Common myeloid progenitor, CD34-positive (primary cell): ENCODE data around the gene CUL7.

ENCODE experiments used
- CTCF ChIA-PET: fragments of 350-600 bp; sonication (Branson Sonifier 250); formaldehyde crosslinking; loops from one replicate; lab custom pipeline; 2021; ENCODE audit warnings: antibody characterized with exemption; lab: Charles Lee
- POLR2A ChIA-PET: fragments of 350-600 bp; sonication (Branson Sonifier 250); formaldehyde crosslinking; loops from one replicate; lab custom pipeline; 2021; ENCODE audit warnings: antibody characterized with exemption; lab: Charles Lee
- DNase-seq, 3 donors: peaks; one replicate each; pipeline versions ENCODE4 v3.0.0 to v3.0.0-alpha.2; 2013
- H3K27ac ChIP-seq, 2 experiments: 1 replicate in 1 of 2; 2 replicates in 1 of 2; pipeline ENCODE4 v1.7.0; 2013; ENCODE audit warnings: inconsistent platforms in 2 of 2, low read length in 2 of 2, mild to moderate bottlenecking in 2 of 2, low read depth in 1 of 2, moderate library complexity in 1 of 2; ENCODE audit not compliant: severe bottlenecking in 2 of 2, insufficient read depth in 1 of 2, poor library complexity in 1 of 2
- H3K27me3 ChIP-seq, 5 experiments: replicated peaks in 2 of 5; 1 replicate in 3 of 5; 2 replicates in 2 of 5; pipeline versions ENCODE4 v1.6.1 to v1.7.0; 2013; ENCODE audit warnings: low read length in 4 of 5, mild to moderate bottlenecking in 2 of 5, moderate library complexity in 2 of 5, inconsistent platforms in 1 of 5; ENCODE audit not compliant: insufficient read depth in 5 of 5, control insufficient read depth in 4 of 5
- H3K36me3 ChIP-seq, 4 experiments: 1 replicate in 2 of 4; 2 replicates in 2 of 4; pipeline versions ENCODE4 v1.6.1 to v1.7.0; 2013; ENCODE audit warnings: low read length in 3 of 4, control low read depth in 1 of 4, mild to moderate bottlenecking in 1 of 4; ENCODE audit not compliant: control insufficient read depth in 4 of 4, insufficient read depth in 4 of 4
- H3K4me1 ChIP-seq, 4 experiments: 1 replicate in 3 of 4; 2 replicates in 1 of 4; pipeline versions ENCODE4 v1.6.1 to v1.7.1; 2013; ENCODE audit warnings: low read length in 3 of 4, mild to moderate bottlenecking in 3 of 4, control low read depth in 1 of 4, inconsistent platforms in 1 of 4, moderate library complexity in 1 of 4; ENCODE audit not compliant: control insufficient read depth in 4 of 4, insufficient read depth in 4 of 4; ENCODE audit errors: control extremely low read depth in 1 of 4
- H3K4me3 ChIP-seq, 7 experiments: 1 replicate in 4 of 7; 2 replicates in 3 of 7; pipeline versions ENCODE4 v1.5.1 to v1.7.0; 2013; ENCODE audit warnings: mild to moderate bottlenecking in 7 of 7, low read length in 6 of 7, moderate library complexity in 6 of 7, inconsistent platforms in 2 of 7, low read depth in 2 of 7, control low read depth in 1 of 7; ENCODE audit not compliant: insufficient read depth in 4 of 7, control insufficient read depth in 1 of 7; ENCODE audit errors: extremely low read depth in 1 of 7
- H3K9me3 ChIP-seq, 5 experiments: 1 replicate in 4 of 5; 2 replicates in 1 of 5; pipeline versions ENCODE4 v1.6.1 to v1.7.1; 2013; ENCODE audit warnings: low read length in 4 of 5, mild to moderate bottlenecking in 2 of 5, inconsistent platforms in 1 of 5, low read depth in 1 of 5, moderate library complexity in 1 of 5; ENCODE audit not compliant: control insufficient read depth in 4 of 5, insufficient read depth in 2 of 5; ENCODE audit errors: control extremely low read depth in 1 of 5
- WGBS: methylation state at CpG from one replicate; pipeline ENCODE4 v1.1.5; 2013; ENCODE audit not compliant: insufficient coverage; 5-methylcytosine and 5-hydroxymethylcytosine counted together

The CUL7 gene

DNA sequence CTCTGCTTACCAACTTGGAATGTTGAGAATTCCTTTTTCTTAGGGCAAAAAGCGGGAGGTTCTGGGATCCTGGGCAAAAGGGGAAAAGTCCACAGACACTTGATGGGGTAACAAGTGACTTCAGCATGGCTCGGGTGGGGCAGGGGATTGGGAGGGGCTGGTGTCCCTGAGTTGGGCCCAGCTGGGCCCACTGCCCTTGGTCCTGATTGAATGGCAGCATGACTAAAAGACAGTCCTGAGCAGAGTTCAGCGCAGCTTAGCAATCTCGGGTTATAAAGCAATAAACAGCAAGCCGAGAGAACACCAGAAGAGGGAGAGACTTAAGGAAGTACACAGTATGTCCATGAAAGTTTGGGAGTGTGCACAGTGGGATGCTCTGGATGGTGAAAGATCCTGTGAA, 63.7 kb downstream of the CUL7 start:
- H3K4me3 ChIP-seq = no peak overlapping the region
- ChIA-PET POLR2A (no interaction called here), CTCF (interaction anchor here (1.1 kb wide), 1 partner anchor 14 kb away, joined by 3 read pairs; no protein-coding TSS in a partner anchor)
- peaks cover 0 to 13% (median 11%) of the 10 kb centered on the region in 4 experiments for H3K4me1 ChIP-seq
- H3K36me3 ChIP-seq = peaks cover 7 to 45% (median 33%) of the 10 kb centered on the region in 4 experiments
- no peaks in the 10 kb centered on the region for H3K9me3 ChIP-seq
- H3K27me3 ChIP-seq = no peaks in the 10 kb centered on the region
- WGBS = 94% methylated on average over 4 of the region's 5 CpGs
- no peak for DNase-seq
- H3K27ac ChIP-seq = no peak overlapping the region

- no peak overlapping the region for H3K27ac ChIP-seq
- POLR2A ChIA-PET = no interaction called here
- H3K27me3 ChIP-seq = no peaks in the 10 kb centered on the region
- H3K4me3 ChIP-seq = no peak overlapping the region
- CTCF ChIA-PET = interaction anchor here (1.0 to 1.4 kb wide), 3 partner anchors 8 to 19 kb away, joined by 4 to 5 read pairs (median 5); partner anchors contain the start of gene PEX6
- H3K36me3 ChIP-seq = peaks cover 7 to 43% (median 33%) of the 10 kb centered on the region in 4 experiments
- no peak for DNase-seq
- no peaks in the 10 kb centered on the region for H3K9me3 ChIP-seq
- peaks cover 0 to 19% (median 16%) of the 10 kb centered on the region in 4 experiments for H3K4me1 ChIP-seq
- WGBS = 100% methylated on average over 1 of the region's 1 CpG
These were observed 65.1 kb downstream of the CUL7 start for GRCh38 chr6:42988486-42989020.
